Measurements from ENCODE around the gene LRRC7.

LRRC7 gene

GRCh38 chr1:69589799-69590198, 22.1 kb downstream of the LRRC7 start:
- DNase-seq: no peak

GRCh38 chr1:69592341-69592740, 24.6 kb downstream of the LRRC7 start:
- DNase-seq: no peak

- DNase-seq: no peak
Observed at GRCh38 chr1:69595486-69595885, 27.8 kb downstream of the LRRC7 start.

DNA sequence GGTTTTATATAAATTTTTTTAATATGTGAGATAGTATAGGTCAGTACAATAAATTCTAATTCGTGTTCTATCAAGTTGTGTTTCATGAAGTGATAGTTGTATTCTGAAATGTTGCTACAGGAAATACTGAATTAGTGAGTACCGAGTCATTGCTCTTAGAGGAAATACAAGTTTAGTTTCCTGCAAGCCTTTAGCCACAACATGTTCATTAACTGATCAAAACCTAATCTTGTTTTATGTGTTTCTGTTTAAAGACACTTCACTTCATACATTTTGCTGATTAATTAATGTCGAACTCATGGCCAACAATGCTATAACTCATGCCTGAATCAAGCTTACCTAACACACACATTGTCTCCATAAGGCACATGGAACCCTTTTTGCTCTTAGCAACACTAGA, 43.6 kb downstream of the LRRC7 start:
- DNase-seq: no peak

DNA sequence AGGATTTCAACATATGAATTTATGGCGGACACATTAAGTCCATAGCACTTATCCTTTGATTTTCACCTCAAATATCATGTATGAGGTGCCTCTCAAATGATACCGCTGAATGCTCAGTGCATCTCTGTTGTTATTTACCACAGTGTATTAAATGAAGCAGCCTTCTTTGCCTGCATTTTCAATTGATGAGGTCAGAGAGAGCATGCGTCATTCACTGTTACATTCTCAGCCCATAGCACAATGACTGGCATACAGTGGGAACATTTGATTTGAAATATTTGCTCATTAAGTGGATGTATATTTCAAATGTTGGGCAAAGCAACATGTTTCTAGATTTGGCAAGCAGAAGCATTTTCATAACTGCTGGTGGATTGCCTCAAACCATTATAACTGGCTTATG, 45.7 kb downstream of the LRRC7 start:
- DNase-seq: no peak

- no peak for DNase-seq
Observed at GRCh38 chr1:69638673-69639072, 71.0 kb downstream of the LRRC7 start.

DNA sequence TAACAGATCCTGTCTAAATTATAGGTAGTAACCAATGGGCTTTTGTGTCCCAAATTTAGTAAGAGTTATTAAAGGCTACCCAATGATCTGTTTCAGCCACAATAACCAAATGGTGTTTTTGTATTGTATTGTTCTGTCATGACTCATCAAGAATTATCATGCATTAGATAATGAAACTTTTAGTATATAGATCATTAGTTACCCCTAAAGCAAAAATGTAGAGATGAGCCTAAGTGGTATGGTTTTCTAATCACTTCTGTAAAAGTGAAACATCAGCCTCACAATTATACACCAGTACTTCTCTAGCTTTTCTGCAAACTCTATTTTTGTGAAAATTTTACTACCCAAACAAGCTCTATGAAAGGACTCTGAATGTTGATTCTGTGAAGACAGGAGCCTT, 71.4 kb downstream of the LRRC7 start:
- DNase-seq: no peak

DNA sequence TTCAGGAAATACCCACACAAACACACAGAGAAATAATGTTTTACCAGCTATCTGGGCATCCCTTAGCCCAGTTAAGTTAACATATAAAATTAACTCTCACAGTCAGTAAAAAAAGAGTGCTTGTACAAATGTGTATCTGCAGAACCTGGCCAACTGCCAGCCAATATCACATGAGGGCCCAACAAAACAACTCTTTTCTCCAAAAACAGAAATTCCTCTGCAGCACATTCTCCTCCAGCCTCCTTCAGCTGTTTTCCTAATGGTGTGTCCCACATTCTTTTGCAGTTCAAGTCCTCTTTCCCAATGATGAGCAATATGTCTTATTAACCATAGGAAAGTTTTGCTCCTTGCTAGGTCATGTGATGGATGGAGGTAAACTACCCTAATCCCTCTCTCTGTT, 75.5 kb downstream of the LRRC7 start:
- no peak for DNase-seq

DNA sequence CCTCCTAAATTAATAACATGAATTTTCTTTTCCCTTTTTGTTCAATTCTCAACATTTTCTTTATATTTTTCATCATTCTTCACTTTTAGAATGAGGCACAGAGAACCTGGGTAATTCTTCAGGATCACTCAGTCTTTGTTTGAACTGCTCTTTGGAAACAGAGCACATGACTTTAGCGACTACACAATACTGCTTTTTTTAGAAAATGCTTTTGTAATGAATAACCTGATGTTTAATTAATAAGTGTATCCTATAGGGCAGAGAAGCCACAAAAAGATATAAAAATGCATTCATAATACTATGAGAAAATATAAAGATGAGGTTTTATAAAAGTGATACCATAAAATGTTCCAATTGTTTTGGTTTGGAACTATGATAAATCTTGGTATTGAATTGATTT, 77.8 kb downstream of the LRRC7 start:
- no peak for DNase-seq

DNA sequence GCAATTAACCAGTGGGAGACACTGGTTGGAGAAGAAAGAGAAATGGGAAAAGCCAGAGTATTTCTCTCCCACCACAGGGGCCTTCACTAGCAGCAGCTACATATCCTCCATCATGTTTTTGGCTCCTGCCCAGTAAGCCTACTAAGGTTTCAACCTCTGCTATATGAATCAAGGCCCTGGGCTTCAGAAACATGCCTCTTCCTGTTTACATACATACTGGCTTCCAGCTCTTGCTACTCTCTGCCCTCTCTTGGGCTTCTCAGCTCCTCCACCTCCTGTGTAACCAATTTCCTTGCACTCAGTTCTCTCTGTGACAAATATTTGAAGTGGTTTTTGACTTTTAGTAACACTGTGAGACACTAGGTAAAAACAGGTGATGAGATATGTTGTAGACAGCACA, 80.8 kb downstream of the LRRC7 start:
- DNase-seq: no peak

GRCh38 chr1:69649383-69649990, 81.8 kb downstream of the LRRC7 start:
- DNase-seq: no peak

DNA sequence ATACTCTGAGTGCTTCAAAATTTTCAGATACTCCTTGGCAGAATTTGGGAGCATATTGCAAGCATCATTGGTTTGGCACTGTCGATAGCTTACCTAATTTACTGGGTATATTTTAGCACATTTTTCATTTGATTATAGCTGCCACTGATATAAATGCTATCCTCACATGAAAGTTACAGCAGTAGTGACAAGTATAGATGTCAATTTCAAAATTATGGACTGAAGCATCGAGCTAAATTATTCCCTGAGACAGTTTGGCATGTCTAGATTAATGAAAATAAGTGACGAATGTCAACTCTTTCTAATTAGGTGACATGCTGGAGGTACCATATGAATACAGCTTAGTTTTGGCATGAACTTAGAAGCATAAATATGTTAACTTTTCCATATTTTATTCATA, 83.1 kb downstream of the LRRC7 start:
- no peak for DNase-seq

- no peak for DNase-seq
Observed at GRCh38 chr1:69651656-69652055, 83.9 kb downstream of the LRRC7 start.

DNA sequence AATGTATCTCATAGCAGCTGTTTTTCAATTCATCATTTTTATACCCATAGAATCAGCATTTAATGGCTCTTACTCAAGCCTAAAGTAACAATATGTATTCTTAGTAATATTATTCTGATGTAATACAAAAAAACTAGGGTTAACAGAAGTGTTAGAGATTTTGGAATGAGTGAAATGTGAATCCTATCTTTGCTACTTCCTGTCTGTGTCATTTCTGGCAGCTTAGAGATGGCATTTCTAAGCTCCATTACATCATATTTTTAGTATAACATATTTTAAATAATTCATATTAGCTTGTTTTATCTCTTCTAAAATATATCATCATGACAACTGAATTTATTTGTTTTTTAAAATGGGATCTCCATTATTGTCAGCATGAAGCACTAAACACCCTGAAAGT, 90.2 kb downstream of the LRRC7 start:
- no peak for DNase-seq

DNA sequence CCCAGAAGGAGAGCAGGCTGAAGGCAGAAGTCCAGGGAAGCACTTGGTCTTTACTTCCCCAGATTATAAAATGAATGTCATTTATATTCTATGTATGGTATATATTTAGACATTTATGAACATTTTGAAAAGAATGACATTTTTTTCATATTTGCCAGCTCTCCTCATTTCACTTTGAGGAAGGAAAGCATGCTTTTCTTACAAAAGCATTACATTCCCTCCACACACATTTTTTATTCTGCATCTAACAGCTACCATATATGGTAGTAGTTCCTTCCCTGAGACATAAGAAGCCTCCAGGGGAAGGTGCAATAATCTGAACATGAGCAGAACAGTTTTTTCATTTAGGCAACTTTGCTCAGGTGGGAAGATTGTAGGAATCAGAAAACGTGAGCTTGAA, 94.0 kb downstream of the LRRC7 start:
- no peak for DNase-seq

DNA sequence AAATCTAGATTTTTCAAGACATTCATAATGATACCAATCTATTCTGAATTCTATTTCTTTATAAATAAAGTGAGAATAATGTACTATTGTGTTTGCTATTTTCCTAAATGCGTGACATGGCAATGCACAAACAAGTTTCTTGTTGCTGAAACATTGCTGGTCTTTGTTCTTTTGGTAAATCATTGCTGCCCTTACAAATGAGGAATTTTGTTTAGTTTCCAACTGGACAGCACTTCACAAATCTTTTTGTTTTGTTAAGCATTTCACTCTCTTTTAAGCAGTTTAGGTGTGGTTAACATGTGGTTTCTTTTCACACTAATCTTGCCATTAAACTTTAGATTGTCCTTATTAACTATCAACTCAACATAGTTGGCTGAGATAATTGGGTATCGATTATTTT, 94.6 kb downstream of the LRRC7 start:
- DNase-seq: no peak

DNA sequence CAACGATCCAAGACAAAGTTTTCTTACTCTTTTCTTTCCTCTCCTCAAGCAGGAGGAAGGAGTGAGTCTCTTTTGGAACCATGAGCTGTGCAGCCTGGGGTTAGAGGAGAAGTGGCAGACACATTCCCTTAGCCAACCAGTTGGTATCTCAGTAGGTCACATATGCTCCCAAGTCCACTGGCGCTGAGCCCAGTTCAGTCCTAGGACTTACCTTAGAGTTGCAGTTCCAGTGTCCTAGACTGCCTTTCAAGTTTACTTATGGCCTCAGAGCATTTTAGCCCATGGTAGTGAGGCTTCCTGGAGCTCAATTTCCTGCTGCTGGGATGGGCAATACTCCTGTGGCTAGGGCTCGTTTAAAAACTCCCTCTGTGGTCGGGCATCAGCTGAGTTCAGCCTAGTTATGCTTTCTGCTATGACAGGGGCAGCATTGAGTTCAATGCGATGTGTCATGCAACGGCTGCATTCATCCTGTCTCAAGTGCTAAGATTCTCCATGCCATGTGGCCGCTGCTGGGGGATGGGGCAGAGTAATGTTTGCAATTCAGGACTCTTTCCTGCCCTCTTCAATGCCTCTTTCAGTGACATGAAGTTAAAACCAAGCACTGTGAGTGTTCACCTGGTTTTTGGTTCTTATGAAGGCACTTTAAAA, 103.8 kb downstream of the LRRC7 start:
- peak in 1 of 14 donors; percentile 15 for DNase-seq

DNA sequence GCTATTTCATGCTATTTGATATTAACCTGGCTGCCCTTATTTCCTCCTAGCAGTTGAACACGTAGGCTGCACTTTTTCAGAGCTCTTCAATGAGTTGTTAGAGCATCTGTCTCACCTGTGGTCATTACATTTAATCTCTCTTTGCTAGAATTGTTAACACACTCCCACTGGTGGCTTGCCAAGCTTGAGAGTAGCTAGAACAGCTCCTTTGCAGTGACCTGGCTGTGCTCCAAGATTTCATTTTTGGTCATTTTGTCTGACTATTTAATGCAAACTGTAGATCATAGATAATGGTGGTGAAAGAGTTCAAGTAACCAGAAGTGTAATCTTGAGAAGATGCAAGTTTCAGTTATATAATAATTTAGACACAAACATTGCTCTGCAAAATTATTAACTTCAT, 105.6 kb downstream of the LRRC7 start:
- no peak for DNase-seq

- DNase-seq: no peak
Observed at GRCh38 chr1:69679965-69680364, 112.2 kb downstream of the LRRC7 start.

DNA sequence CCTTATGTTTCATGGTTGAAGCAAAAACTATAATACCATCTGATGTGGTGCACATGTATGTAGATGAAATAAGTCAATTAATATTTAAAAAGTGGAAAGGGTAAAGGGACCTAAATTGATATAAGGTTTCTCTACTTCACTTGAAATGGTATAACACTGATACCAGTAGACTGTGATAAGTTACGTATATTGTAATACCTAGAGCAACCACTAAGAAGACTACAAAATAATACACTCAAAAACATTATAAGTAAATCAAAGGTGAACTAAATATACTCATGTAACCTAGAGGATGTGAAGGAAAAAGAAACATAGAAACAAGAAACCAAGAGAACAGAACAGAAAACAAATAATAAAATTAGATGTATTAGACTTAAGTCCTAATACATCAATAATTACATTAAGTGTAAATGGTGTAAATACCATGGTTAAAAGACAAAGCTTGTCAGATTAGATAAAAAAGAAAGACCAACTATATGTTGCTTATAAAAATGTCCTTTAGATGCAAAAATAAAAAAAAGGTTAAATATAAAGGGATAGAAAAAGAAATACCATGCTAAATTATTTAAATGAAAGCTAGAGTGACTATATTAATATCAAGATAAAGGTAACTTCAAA, 118.8 kb downstream of the LRRC7 start:
- DNase-seq: no peak

GRCh38 chr1:69688193-69688592, 120.5 kb downstream of the LRRC7 start:
- no peak for DNase-seq

- no peak for DNase-seq
Observed at GRCh38 chr1:69691179-69691578, 123.5 kb downstream of the LRRC7 start.

- DNase-seq: no peak
Observed at GRCh38 chr1:69693921-69694675, 126.4 kb downstream of the LRRC7 start.

DNA sequence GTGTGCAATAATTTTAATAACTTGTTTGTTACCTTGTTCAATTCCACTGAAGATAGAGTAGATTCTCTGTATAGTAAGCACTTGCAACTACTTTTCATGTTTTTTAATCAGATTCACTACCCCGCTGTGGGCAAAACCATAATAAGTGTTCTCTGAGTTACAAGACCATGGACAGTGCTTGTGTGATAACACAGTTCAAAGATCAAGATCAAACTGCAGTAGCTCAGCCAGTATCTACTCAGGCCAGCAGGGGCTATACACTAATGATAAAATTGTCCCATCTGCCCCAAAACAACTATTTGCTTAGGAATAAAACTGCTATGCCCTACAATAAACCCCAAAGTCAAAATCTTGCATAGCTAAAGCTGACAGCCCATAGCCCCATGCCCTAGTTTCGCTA, 129.6 kb downstream of the LRRC7 start:
- DNase-seq: no peak

All from C1 segment of cervical spinal cord (tissue), 14 donors.